ENCODE results near the gene NAT9.

The NAT9 gene

GRCh38 chr17:74806334-74806733 is 30.2 kb upstream of the NAT9 start:
- DNase-seq (ENCODE audit: low read depth in 3 of 3, low spot score in 1 of 3), result no peak

GRCh38 chr17:74805591-74805991 is 29.4 kb upstream of the NAT9 start:
- no peak for DNase-seq (ENCODE audit: low read depth in 3 of 3, low spot score in 1 of 3)

GRCh38 chr17:74804683-74805082 is 28.5 kb upstream of the NAT9 start:
- DNase-seq (ENCODE audit: low read depth in 3 of 3, low spot score in 1 of 3), result no peak

GRCh38 chr17:74803971-74804370 is 27.8 kb upstream of the NAT9 start:
- no peak for DNase-seq (ENCODE audit: low read depth in 3 of 3, low spot score in 1 of 3)

GRCh38 chr17:74803388-74803930 is 27.3 kb upstream of the NAT9 start:
- DNase-seq (ENCODE audit: low read depth in 3 of 3, low spot score in 1 of 3), result no peak

GRCh38 chr17:74801896-74802295 is 25.8 kb upstream of the NAT9 start:
- DNase-seq (ENCODE audit: low read depth in 3 of 3, low spot score in 1 of 3), result no peak

GRCh38 chr17:74800531-74800930 is 24.4 kb upstream of the NAT9 start:
- no peak for DNase-seq (ENCODE audit: low read depth in 3 of 3, low spot score in 1 of 3)

- DNase-seq (ENCODE audit: low read depth in 3 of 3, low spot score in 1 of 3), result no peak
Measured at GRCh38 chr17:74799097-74799496, 23.0 kb upstream of the NAT9 start.

GRCh38 chr17:74798239-74798707 is 22.1 kb upstream of the NAT9 start:
- no peak for DNase-seq (ENCODE audit: low read depth in 3 of 3, low spot score in 1 of 3)

GRCh38 chr17:74797824-74798223 is 21.7 kb upstream of the NAT9 start:
- DNase-seq (ENCODE audit: low read depth in 3 of 3, low spot score in 1 of 3), result no peak

GRCh38 chr17:74796866-74797265 is 20.7 kb upstream of the NAT9 start:
- DNase-seq (ENCODE audit: low read depth in 3 of 3, low spot score in 1 of 3), result no peak

- no peak for DNase-seq (ENCODE audit: low read depth in 3 of 3, low spot score in 1 of 3)
Measured at GRCh38 chr17:74796211-74796610, 20.1 kb upstream of the NAT9 start.

GRCh38 chr17:74795327-74796020 is 19.3 kb upstream of the NAT9 start:
- no peak for DNase-seq (ENCODE audit: low read depth in 3 of 3, low spot score in 1 of 3)

- DNase-seq (ENCODE audit: low read depth in 3 of 3, low spot score in 1 of 3), result no peak
Measured at GRCh38 chr17:74792586-74793105, 16.5 kb upstream of the NAT9 start.

GRCh38 chr17:74790161-74791058 is 14.3 kb upstream of the NAT9 start:
- no peak for DNase-seq (ENCODE audit: low read depth in 3 of 3, low spot score in 1 of 3)

- no peak for DNase-seq (ENCODE audit: low read depth in 3 of 3, low spot score in 1 of 3)
Measured at GRCh38 chr17:74786431-74787055, 10.4 kb upstream of the NAT9 start.

GRCh38 chr17:74785981-74786360 is 9.8 kb upstream of the NAT9 start:
- no peak for DNase-seq (ENCODE audit: low read depth in 3 of 3, low spot score in 1 of 3)

GRCh38 chr17:74785096-74785980 is 9.2 kb upstream of the NAT9 start:
- DNase-seq (ENCODE audit: low read depth in 3 of 3, low spot score in 1 of 3), result no peak

GRCh38 chr17:74784125-74784810 is 8.1 kb upstream of the NAT9 start:
- DNase-seq (ENCODE audit: low read depth in 3 of 3, low spot score in 1 of 3), result no peak

- DNase-seq (ENCODE audit: low read depth in 3 of 3, low spot score in 1 of 3), result no peak
Measured at GRCh38 chr17:74782571-74782970, 6.4 kb upstream of the NAT9 start.
